ENCODE results near the gene TRMU.

TRMU gene

GRCh38 chr22:46388647-46389046, 53.1 kb downstream of the TRMU start:
- Histone ChIP-seq H3K4me3 (no peak overlapping the region), H3K27ac (no peak overlapping the region)
- DNase-seq (ENCODE audit: low spot score): no peak
- TF ChIP-seq CTCF (IDR thresholded peaks at IDR 0.05): no peak

GRCh38 chr22:46389081-46389480, 53.6 kb downstream of the TRMU start:
- TF ChIP-seq CTCF (IDR thresholded peaks at IDR 0.05): no peak
- DNase-seq (ENCODE audit: low spot score): no peak
- Histone ChIP-seq H3K4me3 (no peak overlapping the region), H3K27ac (no peak overlapping the region)

- Histone ChIP-seq H3K4me3 (peak overlapping the region; percentile 34), H3K27ac (no peak overlapping the region)
- no peak for TF ChIP-seq CTCF (IDR thresholded peaks at IDR 0.05)
- no peak for DNase-seq (ENCODE audit: low spot score)
These were observed 54.7 kb downstream of the TRMU start for GRCh38 chr22:46390105-46390651.

GRCh38 chr22:46390652-46391301, 55.3 kb downstream of the TRMU start:
- peak overlapping the region; percentile 34 for H3K4me3 ChIP-seq
- H3K27ac ChIP-seq: peak overlapping the region in 1 of 2 donors; percentile 28
- no peak for TF ChIP-seq CTCF (IDR thresholded peaks at IDR 0.05)
- no peak for DNase-seq (ENCODE audit: low spot score)

- DNase-seq (ENCODE audit: low spot score): no peak
- Histone ChIP-seq H3K4me3 (no peak overlapping the region), H3K27ac (no peak overlapping the region)
- no peak for TF ChIP-seq CTCF (IDR thresholded peaks at IDR 0.05)
These were observed 56.1 kb downstream of the TRMU start for GRCh38 chr22:46391486-46392136.

- Histone ChIP-seq H3K27ac (no peak overlapping the region), H3K4me3 (no peak overlapping the region)
- TF ChIP-seq CTCF (IDR thresholded peaks at IDR 0.05): no peak
- DNase-seq (ENCODE audit: low spot score): no peak
These were observed 56.8 kb downstream of the TRMU start for GRCh38 chr22:46392137-46392844.
